HG03571 (cell line): ENCODE results near the gene IRGC.
"Not testable (repeated sequence)": the region's sequence is repeated elsewhere in the genome, so short reads cannot be mapped to it uniquely, and the experiment has no call there.

Experiments
- ATAC-seq: cut with Tn5 transposase; IDR thresholded peaks from one replicate; pipeline ENCODE4 v1.9.1; 2021; ENCODE audit not compliant: unreplicated experiment

Gene IRGC

GRCh38 chr19:43715776-43716175 is at the start of gene IRGC:
Gene IRGC (plus strand): TSS chr19:43716076. CDS start chr19:43718559, 2,483 bp downstream.
- ATAC-seq, result no peak

GRCh38 chr19:43667126-43667875 is 48.6 kb upstream of the IRGC start:
- ATAC-seq, result no peak

GRCh38 chr19:43667876-43668405 is 47.9 kb upstream of the IRGC start:
- no peak for ATAC-seq

DNA sequence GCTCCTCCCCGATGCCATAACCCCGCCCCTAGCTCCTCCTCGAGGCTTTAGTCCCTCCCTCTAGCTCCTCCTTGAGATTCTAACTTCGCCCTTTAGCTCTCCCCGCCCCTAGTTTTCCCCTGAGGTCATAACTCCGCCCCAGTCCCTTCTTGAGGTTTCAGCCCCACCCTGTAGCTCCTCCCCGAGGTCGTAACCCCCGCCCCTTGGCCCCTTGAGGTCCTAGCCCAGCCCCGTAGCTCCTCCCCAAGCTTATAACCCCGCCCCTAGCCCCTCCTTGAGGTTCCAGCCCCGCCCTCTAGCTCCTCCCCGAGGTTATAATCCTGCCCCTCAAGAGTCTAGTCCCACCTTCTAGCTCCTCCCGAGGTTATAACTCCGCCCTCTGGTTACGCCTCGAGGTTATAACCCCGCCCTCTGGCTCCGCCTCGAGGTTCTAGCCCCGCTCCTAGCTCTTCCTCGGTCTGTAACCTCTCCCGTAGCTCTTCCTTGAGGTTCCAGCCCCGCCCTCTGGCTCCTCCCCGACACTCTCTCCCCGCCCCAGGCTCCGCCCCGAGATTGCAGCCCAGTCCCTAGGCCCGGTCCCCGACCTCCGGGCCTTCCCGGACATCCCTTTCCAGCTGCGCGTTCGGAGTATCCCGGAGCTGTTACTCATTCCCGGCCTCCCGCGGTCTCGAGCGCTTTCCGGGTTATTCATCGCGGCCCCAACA is 47.3 kb upstream of the IRGC start:
- ATAC-seq, result peak; percentile 79

DNA sequence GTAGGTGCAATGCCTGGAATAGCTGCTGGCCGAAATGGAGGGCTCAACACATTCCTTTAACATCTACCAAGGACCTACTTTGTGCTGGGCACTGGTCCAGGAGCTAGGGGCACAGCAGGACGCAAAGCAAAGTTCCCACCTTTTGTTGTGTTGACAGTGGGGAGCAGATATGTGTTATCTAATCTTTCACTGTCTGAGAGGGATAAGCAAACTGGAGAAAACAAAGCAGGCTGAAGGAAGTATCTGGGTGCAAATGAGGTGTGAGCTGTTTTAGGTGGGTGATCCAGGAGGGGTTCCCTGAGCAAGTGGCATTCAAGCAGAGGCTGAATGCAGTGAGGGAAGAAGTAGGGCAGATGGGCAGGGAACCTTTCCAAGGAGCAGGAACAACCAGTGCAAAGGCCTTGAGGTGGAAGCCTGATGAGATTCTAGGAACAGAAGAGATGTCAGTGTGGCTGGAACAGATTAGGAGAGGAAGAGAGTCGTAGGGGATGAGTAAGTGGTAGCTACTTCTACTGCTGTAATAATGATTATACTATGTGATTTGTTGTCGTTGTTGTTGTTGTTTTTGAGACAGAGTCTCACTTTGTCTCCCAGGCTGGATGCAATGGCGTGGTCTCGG is 43.7 kb upstream of the IRGC start:
- ATAC-seq, result no peak

- no peak for ATAC-seq
These were observed 42.2 kb upstream of the IRGC start for GRCh38 chr19:43673637-43674036.

GRCh38 chr19:43674183-43674582 is 41.7 kb upstream of the IRGC start:
- ATAC-seq, result no peak

- ATAC-seq, result no peak
These were observed 41.3 kb upstream of the IRGC start for GRCh38 chr19:43674596-43674995.

- ATAC-seq, result no peak
These were observed 40.5 kb upstream of the IRGC start for GRCh38 chr19:43675269-43675879.

DNA sequence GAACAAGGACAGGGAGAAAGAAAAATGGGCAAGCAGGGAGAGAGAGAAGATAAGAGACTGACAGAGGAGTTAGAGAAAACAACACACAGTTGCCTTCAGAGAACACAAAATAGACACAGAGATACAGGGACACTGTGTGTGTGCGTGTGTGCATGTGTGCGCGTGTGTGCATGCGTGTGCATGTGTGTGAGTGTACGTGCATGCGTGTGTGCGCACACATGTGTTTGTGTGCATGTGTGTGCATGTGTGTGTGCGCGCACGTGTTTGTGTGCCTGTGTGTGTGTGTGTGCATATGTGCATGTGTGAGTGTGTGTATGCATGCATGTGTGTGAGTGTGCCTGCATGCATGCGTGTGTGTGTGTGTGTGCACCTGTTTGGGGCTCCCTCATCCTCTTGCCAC is 40.0 kb upstream of the IRGC start:
- ATAC-seq, result no peak

DNA sequence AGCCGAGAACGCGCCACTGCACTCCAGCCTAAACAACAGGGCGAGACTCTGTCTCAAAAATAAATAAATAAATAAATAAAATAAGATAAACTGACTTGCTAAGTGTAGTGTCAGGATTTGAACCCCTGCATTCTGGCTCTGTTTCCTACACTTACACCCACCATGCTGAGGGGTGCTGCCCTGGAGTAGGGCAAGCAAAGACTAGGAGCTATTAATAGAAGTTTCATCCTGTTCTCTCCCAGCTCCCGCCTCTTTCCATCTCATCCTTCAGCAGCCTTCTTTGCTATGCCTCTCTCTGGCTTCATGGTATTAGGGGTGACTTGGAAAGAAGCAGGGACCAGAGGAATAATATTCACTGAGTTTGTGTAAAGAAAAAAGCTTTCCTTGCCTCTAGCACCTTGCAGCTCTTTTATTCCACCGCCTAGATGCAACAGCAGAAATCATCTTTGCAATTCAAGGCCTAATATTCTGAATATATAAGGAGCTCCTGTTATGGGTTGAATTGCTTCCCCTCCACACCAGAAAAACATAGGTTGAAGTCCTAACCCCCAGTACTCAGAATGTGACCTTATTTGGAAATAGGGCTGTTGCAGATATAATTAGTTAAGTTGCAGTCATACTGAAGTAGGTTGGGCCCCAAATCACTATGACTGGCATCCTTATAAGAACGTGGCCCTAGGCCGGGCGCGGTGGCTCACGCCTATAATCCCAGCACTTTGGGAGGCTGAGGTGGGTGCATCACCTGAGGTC is 37.2 kb upstream of the IRGC start:
- no peak for ATAC-seq

DNA sequence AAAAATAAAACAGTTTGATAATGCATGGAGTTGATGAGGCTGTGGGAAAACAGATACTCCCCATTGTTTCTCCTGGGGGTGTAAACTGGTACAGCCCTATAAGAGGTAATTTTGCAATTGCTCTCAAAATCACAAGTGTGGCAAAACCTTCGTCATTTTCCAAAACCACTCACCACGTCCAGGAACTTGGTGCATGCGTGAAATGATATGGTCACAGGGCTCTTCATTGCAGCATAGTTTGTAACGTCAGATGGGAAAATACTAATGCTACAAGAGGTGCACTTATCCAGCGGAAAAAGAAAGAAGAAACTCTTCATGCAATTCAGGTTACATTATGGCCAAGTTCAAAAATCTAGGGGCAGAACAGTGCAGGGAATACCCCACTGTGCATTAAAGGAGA is 34.1 kb upstream of the IRGC start:
- ATAC-seq, result no peak

DNA sequence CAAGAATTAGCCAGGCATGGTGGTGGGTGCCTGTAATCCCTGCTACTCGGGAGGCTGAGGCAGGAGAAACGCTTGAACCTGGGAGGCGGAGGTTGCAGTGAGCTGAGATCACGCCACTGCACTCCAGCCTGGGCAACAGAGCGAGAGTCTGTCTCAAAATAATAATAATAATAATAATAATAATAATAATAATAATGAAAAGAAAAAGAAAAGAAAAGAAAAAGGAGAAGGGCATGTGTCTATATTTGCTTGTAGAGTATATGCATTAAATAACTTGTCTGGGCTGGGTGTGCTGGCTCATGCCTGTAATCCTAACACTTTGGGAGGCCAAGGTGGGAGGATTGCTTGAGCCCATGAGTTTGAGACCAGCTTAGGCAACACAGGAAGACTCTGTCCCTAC is 33.6 kb upstream of the IRGC start:
- ATAC-seq, result not testable (repeated sequence)

DNA sequence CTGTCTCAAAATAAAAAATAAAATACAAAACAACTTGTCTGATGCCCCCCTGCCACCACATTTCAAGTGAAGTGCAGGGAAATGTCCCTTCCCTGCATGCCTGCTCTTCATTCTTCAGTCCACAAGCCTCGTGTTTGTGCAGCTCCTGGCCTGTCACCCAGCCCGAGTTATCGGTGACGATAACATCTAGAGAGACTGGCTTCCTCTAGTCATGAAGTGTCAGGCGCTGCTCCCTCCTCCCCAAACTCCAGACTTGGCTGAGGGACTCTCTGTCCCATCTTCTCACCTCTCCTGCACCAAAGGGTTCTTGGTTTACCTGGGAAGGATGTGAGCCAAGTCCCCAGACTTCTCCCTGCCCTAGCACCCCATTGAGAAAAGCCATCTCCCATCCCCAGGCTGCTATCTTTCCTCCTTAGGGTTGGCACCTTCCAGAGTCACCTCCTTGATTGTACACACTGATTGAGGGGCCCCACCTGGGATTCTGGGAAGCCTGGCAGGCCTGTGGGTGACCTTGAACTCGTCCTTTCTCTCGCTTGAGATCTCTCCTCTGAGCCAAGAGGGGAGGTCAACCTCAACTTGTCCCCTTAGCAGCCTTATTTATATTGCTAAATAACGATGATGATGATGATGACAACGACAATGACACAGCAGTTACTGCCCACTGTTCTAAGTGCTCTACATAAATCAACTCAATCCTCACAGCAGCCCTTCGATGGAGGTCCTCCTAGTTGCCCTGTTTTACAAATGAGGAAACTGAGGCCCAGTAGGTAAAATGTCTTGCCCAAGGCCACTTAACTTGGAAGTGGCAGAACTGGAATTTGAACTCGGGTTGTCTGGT is 32.8 kb upstream of the IRGC start:
- ATAC-seq, result no peak

DNA sequence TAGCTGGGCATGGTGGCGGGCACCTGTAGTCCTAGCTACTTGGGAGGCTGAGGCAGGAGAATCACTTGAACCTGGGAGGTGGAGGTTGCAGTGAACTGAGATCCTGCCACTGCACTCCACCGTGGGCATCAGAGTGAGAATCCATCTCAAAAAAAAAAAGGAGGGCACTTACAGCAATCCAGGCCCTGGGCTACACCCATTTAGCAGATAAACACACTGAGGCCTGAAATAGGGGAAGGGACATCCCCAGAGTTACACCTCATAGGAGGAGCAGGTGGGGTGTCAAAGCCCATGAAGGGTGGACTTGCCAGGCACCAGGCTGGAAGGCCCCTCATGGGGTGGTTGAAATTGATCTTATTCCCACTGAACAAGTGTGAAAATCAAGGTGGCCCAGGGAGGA is 32.0 kb upstream of the IRGC start:
- ATAC-seq, result no peak

- ATAC-seq, result no peak
These were observed 31.6 kb upstream of the IRGC start for GRCh38 chr19:43684326-43684725.

DNA sequence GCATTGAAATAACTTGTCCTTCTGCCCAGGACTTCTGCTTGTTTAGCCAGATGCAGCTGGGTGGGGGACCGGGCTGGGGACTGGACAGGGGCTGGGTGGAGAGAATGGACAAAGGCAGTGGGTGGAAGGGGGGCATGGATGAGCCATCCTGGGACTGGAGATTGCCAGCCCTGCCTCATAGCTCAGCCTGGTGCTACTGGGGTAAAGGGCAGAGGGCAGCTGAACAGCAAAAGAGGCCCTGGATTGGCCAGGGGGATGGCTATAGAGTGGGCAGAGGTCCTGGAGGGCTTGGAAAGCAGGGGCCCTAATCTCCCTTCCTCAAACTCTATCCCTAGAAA is 28.2 kb upstream of the IRGC start:
- ATAC-seq, result no peak

GRCh38 chr19:43688059-43688701 is 27.7 kb upstream of the IRGC start:
- no peak for ATAC-seq

DNA sequence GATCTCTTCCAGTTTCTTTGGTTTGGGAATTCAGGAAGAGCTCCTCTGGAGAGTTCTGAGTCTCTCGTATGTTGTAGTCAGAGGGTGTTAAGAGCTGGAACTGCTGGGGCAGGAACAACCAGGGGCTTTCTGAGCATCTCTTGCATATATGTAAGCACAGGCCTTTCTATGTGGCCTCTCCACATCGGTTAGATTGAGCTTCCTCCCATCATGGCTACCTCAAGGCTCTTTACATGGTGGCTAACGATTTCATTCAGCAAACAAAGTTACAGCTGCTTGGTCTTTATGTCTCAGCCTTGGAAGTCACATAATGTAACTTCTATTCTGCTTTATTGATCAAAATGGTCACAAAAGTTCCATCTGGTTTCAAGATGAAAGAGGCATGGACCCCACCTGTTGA is 25.4 kb upstream of the IRGC start:
- no peak for ATAC-seq

GRCh38 chr19:43690890-43691289 is 25.0 kb upstream of the IRGC start:
- no peak for ATAC-seq
